Pons (tissue), 1 donor: ENCODE measurements around the gene SYF2.
"Not testable (repeated sequence)": the region's sequence is repeated elsewhere in the genome, so short reads cannot be mapped to it uniquely, and the experiment has no call there.

ENCODE experiments used
- DNase-seq: peaks from one replicate; pipeline ENCODE4 v3.0.0-alpha.2; 2016; ENCODE audit warnings: low spot score

Gene SYF2

GRCh38 chr1:25246600-25247023 lies 14.3 kb upstream of the SYF2 start:
- DNase-seq, result no peak

GRCh38 chr1:25245809-25246599 lies 13.7 kb upstream of the SYF2 start:
- no peak for DNase-seq

- peak; percentile 52 for DNase-seq
Observed at GRCh38 chr1:25245393-25245792, 13.1 kb upstream of the SYF2 start.

GRCh38 chr1:25243907-25244306 lies 11.6 kb upstream of the SYF2 start:
- DNase-seq, result no peak

GRCh38 chr1:25239681-25240541 lies 7.6 kb upstream of the SYF2 start:
- DNase-seq, result peak; percentile 80

- no peak for DNase-seq
Observed at GRCh38 chr1:25238046-25238445, 5.7 kb upstream of the SYF2 start.

- not testable (repeated sequence) for DNase-seq
Observed at GRCh38 chr1:25236261-25236660, 4.0 kb upstream of the SYF2 start.

- DNase-seq, result not testable (repeated sequence)
Observed at GRCh38 chr1:25235411-25235810, 3.1 kb upstream of the SYF2 start.

GRCh38 chr1:25232866-25233784 lies 823 bp upstream of the SYF2 start:
- peak; percentile 91 for DNase-seq

- no peak for DNase-seq
Observed at GRCh38 chr1:25223471-25223870, 8.8 kb downstream of the SYF2 start.

- DNase-seq, result no peak
Observed at GRCh38 chr1:25222606-25223005, 9.7 kb downstream of the SYF2 start.

- no peak for DNase-seq
Observed at GRCh38 chr1:25220666-25221065, 11.6 kb downstream of the SYF2 start.

- no peak for DNase-seq
Observed at GRCh38 chr1:25219661-25220251, 12.5 kb downstream of the SYF2 start.

- no peak for DNase-seq
Observed at GRCh38 chr1:25217598-25218232, 14.6 kb downstream of the SYF2 start.

GRCh38 chr1:25217015-25217414 lies 15.3 kb downstream of the SYF2 start:
- no peak for DNase-seq

- no peak for DNase-seq
Observed at GRCh38 chr1:25216123-25216522, 16.2 kb downstream of the SYF2 start.

- no peak for DNase-seq
Observed at GRCh38 chr1:25212725-25213124, 19.6 kb downstream of the SYF2 start.

- DNase-seq, result no peak
Observed at GRCh38 chr1:25210728-25211127, 21.6 kb downstream of the SYF2 start.

GRCh38 chr1:25209516-25209915 lies 22.8 kb downstream of the SYF2 start:
- no peak for DNase-seq

- DNase-seq, result no peak
Observed at GRCh38 chr1:25208561-25209222, 23.6 kb downstream of the SYF2 start.

GRCh38 chr1:25208092-25208491 lies 24.2 kb downstream of the SYF2 start:
- no peak for DNase-seq
